ENCODE measurements around the gene LTB4R2.

The LTB4R2 gene

GRCh38 chr14:24299255-24300191 lies 10.4 kb upstream of the LTB4R2 start, which contains the start of the genes DHRS1 and NOP9:
Gene DHRS1, minus strand, starts transcription at chr14:24299780. Its CDS starts 674 bp downstream, at chr14:24299106.
Gene NOP9, plus strand, starts transcription at chr14:24299850. Its CDS starts 105 bp downstream, at chr14:24299955.
- DNase-seq, result peak; percentile 62 to 82

DNA sequence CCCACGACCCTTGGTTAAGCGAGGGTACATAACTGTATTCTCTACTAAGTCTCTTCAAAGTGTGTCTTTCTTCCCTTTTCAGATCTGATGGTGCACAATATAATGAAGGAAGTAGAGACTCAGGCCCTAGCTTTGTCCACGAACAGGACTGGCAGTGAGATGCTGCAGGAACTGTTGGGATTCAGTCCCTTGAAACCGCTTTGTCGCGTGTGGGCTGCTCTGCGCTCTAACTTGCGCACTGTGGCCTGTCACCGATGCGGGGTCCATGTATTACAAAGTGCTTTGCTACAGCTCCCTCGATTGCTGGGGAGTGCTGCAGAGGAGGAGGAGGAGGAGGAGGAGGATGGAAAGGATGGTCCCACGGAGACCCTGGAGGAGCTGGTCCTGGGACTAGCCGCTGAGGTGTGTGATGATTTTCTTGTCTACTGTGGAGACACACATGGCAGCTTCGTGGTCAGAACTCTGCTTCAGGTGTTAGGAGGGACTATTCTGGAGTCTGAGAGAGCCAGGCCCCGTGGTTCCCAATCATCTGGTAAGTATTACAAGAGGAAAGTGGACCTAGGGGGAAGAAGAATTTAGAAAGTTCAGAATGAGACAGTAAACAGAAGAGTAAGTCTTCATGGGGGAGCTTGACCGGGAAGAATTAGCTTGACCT lies 9.5 kb upstream of the LTB4R2 start:
- DNase-seq, result no peak

- no peak for DNase-seq
Observed at GRCh38 chr14:24304019-24304387, 5.9 kb upstream of the LTB4R2 start.

GRCh38 chr14:24307156-24307574 lies 2.8 kb upstream of the LTB4R2 start:
- DNase-seq, result no peak

GRCh38 chr14:24307575-24308341 lies 2.2 kb upstream of the LTB4R2 start, which contains the start of gene CIDEB:
Gene CIDEB, minus strand, starts transcription at chr14:24307977. Its CDS starts 119 bp downstream, at chr14:24307858.
- DNase-seq, result peak in 1 of 2 experiments; percentile 29

GRCh38 chr14:24308342-24309124 lies 1.4 kb upstream of the LTB4R2 start:
- DNase-seq, result no peak

- DNase-seq, result no peak
Observed at GRCh38 chr14:24310265-24310645, 315 bp downstream of the LTB4R2 start.

- DNase-seq, result peak in 1 of 2 experiments; percentile 40
Observed at GRCh38 chr14:24310646-24311604, 985 bp downstream of the LTB4R2 start, which contains the start of gene LTB4R. Gene LTB4R, plus strand, starts transcription at chr14:24311502. Its CDS starts 4,150 bp downstream, at chr14:24315652.

DNA sequence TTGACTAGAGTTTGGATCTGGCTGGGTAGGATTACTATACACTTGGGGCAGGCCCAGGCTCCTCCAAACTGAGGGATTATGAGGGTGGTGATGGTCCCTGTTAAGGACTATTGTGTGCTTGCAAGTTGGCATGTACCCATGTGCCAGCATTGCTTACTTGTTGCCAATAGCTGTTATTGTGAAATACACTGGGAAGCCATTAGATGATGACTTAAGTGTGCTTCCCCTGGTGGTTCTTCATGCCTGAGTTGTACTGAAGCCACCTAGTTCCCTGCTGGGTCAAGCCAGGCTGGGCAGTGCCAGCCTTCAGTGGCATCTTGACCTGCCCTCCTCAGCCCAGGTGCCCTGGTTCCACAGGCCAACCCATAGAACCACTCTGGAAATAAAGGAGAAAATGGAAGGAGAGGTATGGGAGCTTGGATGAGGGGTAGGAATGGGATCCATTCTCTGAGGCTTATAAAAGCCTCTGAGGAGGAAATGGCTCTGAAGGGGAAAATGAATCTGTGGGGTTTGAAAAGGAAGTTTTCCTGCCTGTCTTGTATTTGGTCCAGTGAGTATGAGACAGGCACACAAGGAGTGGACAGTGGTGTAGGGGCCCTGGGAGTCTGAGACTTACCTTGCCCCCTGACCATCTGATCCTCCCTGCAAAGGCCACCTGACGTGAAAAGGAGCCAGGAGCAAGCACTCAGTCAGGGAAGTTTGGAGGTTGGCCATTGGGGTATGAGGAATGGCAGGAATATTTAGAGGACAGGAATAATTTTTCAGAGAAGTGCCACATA lies 2.1 kb downstream of the LTB4R2 start:
- DNase-seq, result no peak

DNA sequence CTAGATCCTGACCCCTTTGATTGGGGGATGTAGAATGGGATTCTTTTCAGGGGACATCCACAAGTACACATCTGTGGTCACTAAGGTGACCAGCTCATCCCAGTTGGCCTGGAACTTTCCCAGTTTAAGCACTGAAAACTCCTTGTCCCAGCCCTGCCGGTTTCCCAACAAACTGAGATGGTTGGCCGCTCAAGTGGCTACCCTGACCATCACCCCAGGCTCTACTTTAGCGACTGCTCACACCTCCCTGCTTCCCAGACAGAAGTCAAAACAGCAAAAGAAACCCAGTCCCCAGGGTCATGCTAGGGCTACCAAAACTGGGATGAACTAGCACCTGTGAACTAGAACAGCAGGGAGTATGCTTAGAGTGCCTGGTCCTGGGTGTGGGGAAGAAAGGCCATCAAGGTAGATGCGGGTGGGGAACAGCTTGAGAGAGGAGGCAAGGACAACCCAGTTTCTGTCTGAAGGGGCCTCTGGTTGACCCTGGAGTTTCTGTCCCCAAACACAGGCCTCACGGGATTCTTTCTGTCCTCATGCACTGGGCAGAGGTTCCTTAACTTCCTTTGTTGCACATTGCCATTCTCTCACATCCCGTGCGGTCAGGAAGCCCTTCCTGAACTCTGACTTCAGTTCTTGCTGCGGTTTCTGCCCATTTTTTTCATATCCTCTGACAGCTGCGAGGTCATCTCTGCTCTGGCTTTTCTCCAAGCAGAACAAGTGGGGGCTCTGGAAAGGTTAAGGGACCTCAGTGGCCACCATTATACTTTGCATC lies 3.0 kb downstream of the LTB4R2 start:
- no peak for DNase-seq

GRCh38 chr14:24313913-24314312 lies 4.0 kb downstream of the LTB4R2 start:
- no peak for DNase-seq

DNA sequence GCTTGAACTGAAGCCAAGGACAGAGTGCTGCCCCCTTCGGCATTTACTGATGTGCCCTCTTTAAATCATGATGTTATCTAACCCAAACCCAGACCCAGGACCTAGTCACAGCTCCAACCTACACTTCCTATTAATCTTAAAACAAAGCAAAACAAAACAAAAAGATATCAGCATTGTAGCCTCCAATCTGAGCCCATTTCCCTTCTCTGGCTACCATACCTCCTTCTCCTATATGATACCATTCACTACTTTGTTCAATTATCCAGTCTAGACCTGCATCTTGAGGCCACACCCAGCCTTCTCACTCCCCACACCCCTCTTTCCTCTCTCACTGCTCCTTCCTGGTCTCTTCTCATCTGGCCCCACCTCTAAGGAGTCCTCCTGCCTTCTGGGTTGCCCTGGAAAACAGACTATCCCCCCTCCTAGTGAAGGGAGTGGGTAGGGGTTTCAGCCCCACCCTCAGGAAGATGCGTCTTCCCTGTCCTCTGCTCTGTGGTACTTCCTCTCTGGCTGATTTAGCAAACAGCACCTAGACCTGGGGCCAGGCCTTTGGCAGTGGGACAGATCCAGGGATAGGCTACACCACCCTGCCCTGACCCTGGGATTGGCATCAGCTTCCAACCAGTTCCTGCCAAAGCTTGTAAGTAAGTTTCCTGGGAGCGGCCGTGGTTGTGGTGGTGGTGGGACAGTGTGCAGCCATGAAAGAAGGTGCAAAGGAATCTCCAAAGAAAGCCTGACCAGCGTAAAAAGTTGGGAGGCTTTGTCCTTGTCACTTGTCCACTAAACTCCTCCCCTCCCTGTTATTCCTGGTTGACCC lies 4.6 kb downstream of the LTB4R2 start:
- DNase-seq, result no peak

DNA sequence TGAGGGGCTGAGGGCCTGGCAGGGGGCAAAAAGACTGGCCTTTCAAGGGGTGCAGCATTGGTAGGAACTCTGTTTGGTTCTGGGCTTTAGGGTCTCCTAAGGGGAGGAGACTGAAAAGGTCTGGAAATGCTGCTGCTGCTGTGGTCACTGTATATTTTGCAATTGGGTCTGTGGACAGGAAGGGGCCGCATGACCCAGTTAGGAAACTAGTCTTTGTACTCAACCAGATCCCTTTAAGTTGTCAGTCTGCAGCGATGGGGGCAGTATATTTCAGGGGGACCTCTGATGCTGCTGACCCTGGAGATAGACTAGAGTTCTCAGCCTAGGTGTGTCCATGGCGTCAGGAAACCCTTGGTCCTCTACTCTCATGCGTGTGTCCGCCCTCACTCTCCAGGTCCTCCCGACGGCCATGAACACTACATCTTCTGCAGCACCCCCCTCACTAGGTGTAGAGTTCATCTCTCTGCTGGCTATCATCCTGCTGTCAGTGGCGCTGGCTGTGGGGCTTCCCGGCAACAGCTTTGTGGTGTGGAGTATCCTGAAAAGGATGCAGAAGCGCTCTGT lies 5.4 kb downstream of the LTB4R2 start:
- no peak for DNase-seq

GRCh38 chr14:24315807-24316596 lies 6.1 kb downstream of the LTB4R2 start:
- no peak for DNase-seq

GRCh38 chr14:24316597-24316950 lies 6.6 kb downstream of the LTB4R2 start:
- no peak for DNase-seq

DNA sequence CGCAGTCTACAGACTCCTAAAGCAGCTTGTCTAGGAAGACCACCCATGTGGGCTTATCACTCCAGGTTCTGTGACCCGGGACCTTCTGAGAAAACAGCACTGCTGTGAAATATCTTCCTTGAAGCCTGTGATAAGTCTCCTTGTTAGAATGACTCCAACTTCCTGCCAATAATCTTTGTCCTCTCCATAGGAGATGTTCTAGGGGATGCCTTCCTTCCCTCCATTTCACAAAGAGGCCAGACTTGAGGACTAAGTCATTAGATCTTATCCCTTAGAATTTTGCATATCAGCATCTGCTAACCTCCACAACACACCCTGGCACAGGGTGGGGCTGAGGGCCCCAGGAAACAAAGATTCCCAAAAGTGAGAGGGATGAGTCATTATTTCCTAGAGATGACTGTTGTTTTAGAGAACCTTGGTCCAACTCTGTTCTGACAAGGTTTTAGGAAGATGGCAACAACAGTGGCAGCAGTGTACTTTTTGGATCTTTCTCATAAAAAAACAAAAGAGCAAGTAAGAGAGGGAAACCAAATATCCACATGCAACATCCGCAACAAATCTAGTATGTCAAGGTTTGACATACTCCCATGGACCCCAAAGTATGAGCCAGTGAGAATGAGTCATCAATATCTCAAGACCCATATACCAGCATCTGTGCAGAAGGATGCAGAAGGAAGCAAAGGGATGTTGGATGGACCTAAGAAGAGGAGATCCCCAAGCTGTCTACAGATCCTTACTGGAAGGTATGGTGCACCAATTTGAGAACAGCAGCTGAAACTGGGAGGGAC lies 7.4 kb downstream of the LTB4R2 start:
- no peak for DNase-seq

All from NCI-H1930 (cell line).